GM18505 (cell line): Measurements from ENCODE around the gene CCR9.
A peak's percentile ranks its signal among the peaks of the same experiment; 100 is the strongest.
"Not testable (repeated sequence)": the region's sequence is repeated elsewhere in the genome, so short reads cannot be mapped to it uniquely, and the experiment has no call there.

ENCODE experiments used
- ATAC-seq: cut with Tn5 transposase; IDR thresholded peaks from one replicate; pipeline ENCODE4 v1.9.1; 2021; ENCODE audit not compliant: unreplicated experiment
- POLR2A ChIP-seq: IDR thresholded peaks from 4 replicates; pipeline ENCODE4 v1.6.1; 2011; ENCODE audit warnings: borderline replicate concordance; ENCODE audit not compliant: insufficient read depth, insufficient read length; ENCODE audit errors: extremely low read depth

The CCR9 gene, protein sequence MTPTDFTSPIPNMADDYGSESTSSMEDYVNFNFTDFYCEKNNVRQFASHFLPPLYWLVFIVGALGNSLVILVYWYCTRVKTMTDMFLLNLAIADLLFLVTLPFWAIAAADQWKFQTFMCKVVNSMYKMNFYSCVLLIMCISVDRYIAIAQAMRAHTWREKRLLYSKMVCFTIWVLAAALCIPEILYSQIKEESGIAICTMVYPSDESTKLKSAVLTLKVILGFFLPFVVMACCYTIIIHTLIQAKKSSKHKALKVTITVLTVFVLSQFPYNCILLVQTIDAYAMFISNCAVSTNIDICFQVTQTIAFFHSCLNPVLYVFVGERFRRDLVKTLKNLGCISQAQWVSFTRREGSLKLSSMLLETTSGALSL

GRCh38 chr3:45885979-45886705, at the start of gene CCR9:
CCR9 (plus strand) TSS chr3:45886543; CDS start chr3:45894934, 8,391 bp downstream.
- ATAC-seq = no peak
- no peak for TF ChIP-seq POLR2A

DNA sequence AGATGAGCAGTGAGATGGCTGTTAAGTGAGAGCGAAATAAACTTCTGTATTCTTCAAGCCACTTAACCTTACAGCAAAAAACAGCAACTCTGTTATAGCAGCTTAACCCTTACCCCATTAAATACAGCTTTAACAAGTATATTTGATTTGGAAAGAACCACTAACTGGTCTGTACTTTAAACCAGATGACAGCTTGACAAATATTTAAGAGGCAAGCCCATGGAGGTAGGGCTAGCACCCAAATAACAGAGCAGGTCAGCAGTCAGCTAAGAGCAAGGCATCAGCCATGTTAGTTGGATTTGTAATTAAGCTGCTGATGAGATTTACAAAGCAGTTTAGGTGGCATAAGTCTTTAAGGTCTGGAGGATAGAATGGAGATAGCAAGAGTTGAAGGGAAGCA, 47.9 kb upstream of the CCR9 start:
- TF ChIP-seq POLR2A = no peak
- ATAC-seq = no peak

- TF ChIP-seq POLR2A = no peak
- ATAC-seq = peak; percentile 25
Measured at GRCh38 chr3:45841420-45841756, 45.0 kb upstream of the CCR9 start.

GRCh38 chr3:45841757-45842491, 44.4 kb upstream of the CCR9 start, which contains the start of gene LZTFL1:
LZTFL1 (minus strand) TSS chr3:45842119; CDS start chr3:45841991, 128 bp downstream.
- ATAC-seq = peak; percentile 86
- peak; percentile 67 for TF ChIP-seq POLR2A

DNA sequence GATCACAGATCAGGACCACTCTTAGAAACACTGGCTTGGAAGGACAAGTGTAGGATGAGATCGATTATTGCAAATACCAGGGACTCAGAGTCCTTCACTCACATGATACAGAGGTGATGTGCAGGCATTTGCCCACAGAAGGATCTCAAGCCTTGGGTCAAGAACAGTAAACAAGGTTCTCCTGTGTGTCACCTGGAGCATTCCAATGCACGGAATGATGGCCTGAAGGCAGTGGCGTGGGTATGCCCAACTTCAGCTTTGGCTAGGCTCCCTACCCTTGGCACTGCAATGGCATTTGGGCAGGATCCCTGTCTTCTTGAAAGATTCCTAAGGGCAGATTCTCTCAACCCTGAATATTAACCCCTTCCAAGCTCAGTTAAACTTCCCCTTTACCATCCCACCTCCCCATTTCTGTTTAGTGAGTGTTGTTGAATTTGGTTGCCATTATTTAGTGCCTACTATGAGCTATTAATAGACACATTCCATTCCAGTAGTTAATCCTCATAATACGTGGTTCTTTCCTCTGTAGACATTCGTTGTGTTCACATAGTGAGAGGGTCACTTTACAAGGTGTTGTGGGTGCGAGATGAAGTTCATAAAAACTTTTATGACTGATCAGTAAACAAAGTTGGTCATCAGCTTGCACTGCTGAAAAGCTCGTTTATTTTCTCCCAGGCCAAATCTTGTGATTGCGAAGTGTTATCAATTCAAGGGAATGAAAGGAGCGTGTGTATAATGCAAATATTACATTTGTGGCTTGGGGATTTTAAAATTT, 43.3 kb upstream of the CCR9 start:
- no peak for TF ChIP-seq POLR2A
- ATAC-seq = no peak

GRCh38 chr3:45844616-45845015, 41.7 kb upstream of the CCR9 start:
- no peak for TF ChIP-seq POLR2A
- ATAC-seq = no peak

- no peak for ATAC-seq
- no peak for TF ChIP-seq POLR2A
Measured at GRCh38 chr3:45848392-45848791, 38.0 kb upstream of the CCR9 start.

DNA sequence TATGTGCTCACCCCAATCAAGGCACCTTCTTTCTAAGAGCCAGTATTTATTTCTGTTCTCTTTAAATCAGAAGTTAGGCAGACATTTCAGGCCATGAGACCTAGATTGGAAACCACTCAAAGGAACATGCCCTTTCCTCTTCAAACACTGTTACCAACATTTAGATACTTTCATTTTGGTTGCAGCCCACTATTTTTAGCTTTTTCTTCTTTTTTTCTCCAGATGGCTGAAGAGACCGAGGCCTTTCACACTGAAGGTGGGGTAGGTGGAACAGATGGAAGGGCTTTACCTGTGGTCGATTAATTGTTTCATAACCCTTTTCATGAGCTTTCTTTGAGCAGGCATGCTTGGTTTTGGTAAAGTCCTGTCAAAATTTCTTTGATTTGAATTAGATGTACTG, 33.5 kb upstream of the CCR9 start:
- no peak for ATAC-seq
- TF ChIP-seq POLR2A = no peak

GRCh38 chr3:45856323-45856722, 30.0 kb upstream of the CCR9 start:
- ATAC-seq = not testable (repeated sequence)

- ATAC-seq = not testable (repeated sequence)
Measured at GRCh38 chr3:45857024-45857423, 29.3 kb upstream of the CCR9 start.

DNA sequence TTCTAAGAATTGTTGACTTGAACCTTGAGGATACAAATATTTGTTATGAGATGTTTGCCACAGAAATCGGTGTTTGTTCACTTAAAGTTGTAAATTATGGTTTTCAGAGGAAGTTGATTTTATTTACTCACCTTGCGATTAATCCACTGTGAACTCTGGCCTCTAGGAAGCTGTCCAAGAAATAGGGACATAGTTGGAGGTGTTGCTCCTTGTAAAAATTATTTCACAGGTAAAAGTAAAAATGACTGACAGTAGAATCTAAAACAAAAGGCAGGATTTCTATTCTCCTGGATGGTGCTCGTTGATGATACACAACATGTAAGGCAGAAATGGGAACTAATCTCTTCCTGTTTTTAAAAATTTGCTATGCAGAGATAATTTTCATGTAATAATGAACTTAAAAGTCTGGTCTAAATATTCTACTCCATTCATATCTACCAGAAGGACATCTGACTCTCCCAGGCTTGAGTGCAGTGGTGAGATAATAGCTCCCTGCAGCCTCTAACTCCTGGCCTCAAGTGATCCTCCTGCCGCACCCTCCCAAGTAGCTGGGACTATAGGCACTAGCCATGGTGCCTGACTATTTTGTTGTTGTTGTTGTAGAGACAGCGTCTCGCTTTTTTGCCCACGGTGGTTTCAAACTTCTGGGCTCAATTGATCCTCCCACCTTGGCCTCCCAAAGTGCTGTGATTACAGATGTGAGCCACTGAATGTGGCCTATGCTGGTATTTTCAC, 27.4 kb upstream of the CCR9 start:
- no peak for TF ChIP-seq POLR2A

GRCh38 chr3:45860481-45860880, 25.9 kb upstream of the CCR9 start:
- TF ChIP-seq POLR2A = no peak
- no peak for ATAC-seq

More for the DNA sequence above, 27.4 kb upstream of the CCR9 start:
- no peak for ATAC-seq
